ENCODE measurements around the gene CTSV.

GRCh38 chr9:97057651-97058050, 18.7 kb upstream of the CTSV start:
- TF ChIP-seq GATA2 (IDR thresholded peaks at IDR 0.05; ENCODE audit: low read depth, low read length) (no peak), GATA3 (IDR thresholded peaks at IDR 0.05; ENCODE audit: low read depth, low read length) (no peak)

Measured in SH-SY5Y (cell line).